Caco-2 (cell line): ENCODE measurements around the gene BTNL9. TPM values are rescaled to one million over a fixed set of nuclear protein-coding genes. Genes with fewer than 3 reads are reported as not detected.

Experiments
- BruUV-seq: library from RNA; stranded (reverse); fragments of 400-500 nt; replicated peaks from 2 replicates; lab custom pipeline; 2021; lab: Mats Ljungman, UMichigan
- CTCF ChIA-PET: fragments of 300-600 bp; sonication (Branson Sonifier 250); formaldehyde crosslinking; loops from one replicate; lab custom pipeline; 2022; ENCODE audit warnings: antibody characterized with exemption; lab: Charles Lee
- POLR2A ChIA-PET: fragments of 300-600 bp; sonication (Branson Sonifier 250); formaldehyde crosslinking; loops from one replicate; lab custom pipeline; 2022; ENCODE audit warnings: antibody characterized with exemption; lab: Charles Lee
- DNase-seq, 2 experiments: peaks; one replicate each; pipeline versions ENCODE4 v3.0.0 to v3.0.0-alpha.2; 2020 to 2022
- H3K27me3 ChIP-seq: replicated peaks from 2 replicates; pipeline ENCODE4 v1.6.0; 2011; ENCODE audit warnings: low read length; ENCODE audit not compliant: control insufficient read depth, insufficient read depth
- H3K36me3 ChIP-seq: 2 replicates; pipeline ENCODE4 v1.5.1; 2011; ENCODE audit warnings: low read length; ENCODE audit not compliant: control insufficient read depth, insufficient read depth
- H3K4me1 ChIP-seq: fragments of 250-450 bp; sonication (Bioruptor Pico); 2 replicates; pipeline ENCODE4 v1.5.1; 2020; ENCODE audit warnings: mild to moderate bottlenecking
- H3K4me3 ChIP-seq: 2 replicates; pipeline ENCODE4 v1.5.1; 2011; ENCODE audit warnings: low read depth, mild to moderate bottlenecking, control low read depth, low read length
- H3K9me3 ChIP-seq: fragments of 250-450 bp; sonication (Bioruptor Pico); 2 replicates; pipeline ENCODE4 v1.5.1; 2020; ENCODE audit warnings: mild to moderate bottlenecking, moderate library complexity
- H3K27ac Mint-ChIP-seq: one replicate; pipeline ENCODE4 v1.8.0; 2022; ENCODE audit warnings: mixed read lengths; ENCODE audit not compliant: unreplicated experiment
- H3K27me3 Mint-ChIP-seq: one replicate; pipeline ENCODE4 v1.8.0; 2022; ENCODE audit warnings: mixed read lengths; ENCODE audit not compliant: insufficient read depth, unreplicated experiment
- H3K36me3 Mint-ChIP-seq: one replicate; pipeline ENCODE4 v1.8.0; 2022; ENCODE audit warnings: mild to moderate bottlenecking, mixed read lengths; ENCODE audit not compliant: insufficient read depth, unreplicated experiment
- H3K4me1 Mint-ChIP-seq: one replicate; pipeline ENCODE4 v1.8.0; 2022; ENCODE audit warnings: low read depth, mixed read lengths; ENCODE audit not compliant: unreplicated experiment
- H3K4me3 Mint-ChIP-seq: one replicate; pipeline ENCODE4 v1.8.0; 2022; ENCODE audit warnings: mild to moderate bottlenecking, moderate library complexity, mixed read lengths; ENCODE audit not compliant: unreplicated experiment
- H3K9me3 Mint-ChIP-seq: one replicate; pipeline ENCODE4 v1.8.0; 2022; ENCODE audit warnings: mixed read lengths; ENCODE audit not compliant: unreplicated experiment
- CTCF ChIP-seq, 2 experiments: fragments of 200-600 bp in 1 of 2; IDR thresholded peaks; 1 replicate in 1 of 2; 2 replicates in 1 of 2; pipeline versions ENCODE4 v1.5.1 to v1.8.0; 2011 to 2022; ENCODE audit warnings: antibody characterized with exemption in 1 of 2, control low read depth in 1 of 2, inconsistent platforms in 1 of 2, low read depth in 1 of 2, low read length in 1 of 2, mild to moderate bottlenecking in 1 of 2, moderate library complexity in 1 of 2; ENCODE audit not compliant: insufficient read depth in 1 of 2, severe bottlenecking in 1 of 2, unreplicated experiment in 1 of 2
- intact Hi-C: fragments of 100-400 bp; cut with micrococcal nuclease; formaldehyde crosslinking; loops from one replicate; pipeline ENCODE4 v1.10.0; 2022; ENCODE audit not compliant: unreplicated experiment
- total RNA-seq: library from RNA; stranded (reverse); gene quantifications from 2 replicates; pipeline ENCODE4 v1.2.3, GENCODE V29; 2022

Gene BTNL9
- total RNA-seq, 1 experiment from 2014 or later: 8.4 TPM

- H3K27ac Mint-ChIP-seq: no peak overlapping the region
- BruUV-seq: no TSS peak
- Histone ChIP-seq H3K27me3 (no peaks in the 10 kb centered on the region), H3K36me3 (no peaks in the 10 kb centered on the region), H3K4me1 (no peaks in the 10 kb centered on the region), H3K9me3 (no peaks in the 10 kb centered on the region), H3K4me3 (no peak overlapping the region)
- no peak for DNase-seq
- H3K4me1 Mint-ChIP-seq: no peaks in the 10 kb centered on the region
- ChIA-PET CTCF (no interaction called here), POLR2A (no interaction called here)
- H3K9me3 Mint-ChIP-seq: peaks cover 12% of the 10 kb centered on the region
- H3K36me3 Mint-ChIP-seq: no peaks in the 10 kb centered on the region
- no peak overlapping the region for H3K4me3 Mint-ChIP-seq
- intact Hi-C loops: no loop called here
- H3K27me3 Mint-ChIP-seq: no peaks in the 10 kb centered on the region
- TF ChIP-seq CTCF (IDR thresholded peaks at IDR 0.05; ENCODE audit: insufficient read depth in 1 of 2, low read depth in 1 of 2, low read length in 1 of 2, severe bottlenecking in 1 of 2, unreplicated experiment in 1 of 2): no peak
Observed at GRCh38 chr5:181061645-181062044, 21.6 kb downstream of the BTNL9 start.

GRCh38 chr5:181062631-181063030 lies 22.6 kb downstream of the BTNL9 start:
- no peak overlapping the region for H3K27ac Mint-ChIP-seq
- ChIA-PET CTCF (no interaction called here), POLR2A (no interaction called here)
- H3K4me1 ChIP-seq: no peaks in the 10 kb centered on the region
- no peaks in the 10 kb centered on the region for H3K36me3 Mint-ChIP-seq
- intact Hi-C loops: no loop called here
- DNase-seq: no peak
- H3K4me1 Mint-ChIP-seq: no peaks in the 10 kb centered on the region
- H3K27me3 Mint-ChIP-seq: peaks cover under 1% of the 10 kb centered on the region
- no peak for TF ChIP-seq CTCF (IDR thresholded peaks at IDR 0.05; ENCODE audit: insufficient read depth in 1 of 2, low read depth in 1 of 2, low read length in 1 of 2, severe bottlenecking in 1 of 2, unreplicated experiment in 1 of 2)
- H3K9me3 Mint-ChIP-seq: peaks cover 17% of the 10 kb centered on the region
- H3K4me3 ChIP-seq: no peak overlapping the region
- BruUV-seq: no TSS peak
- H3K36me3 ChIP-seq: no peaks in the 10 kb centered on the region
- H3K9me3 ChIP-seq: no peaks in the 10 kb centered on the region
- no peak overlapping the region for H3K4me3 Mint-ChIP-seq
- no peaks in the 10 kb centered on the region for H3K27me3 ChIP-seq

- TF ChIP-seq CTCF (IDR thresholded peaks at IDR 0.05; ENCODE audit: insufficient read depth in 1 of 2, low read depth in 1 of 2, low read length in 1 of 2, severe bottlenecking in 1 of 2, unreplicated experiment in 1 of 2): no peak
- H3K4me1 ChIP-seq: no peaks in the 10 kb centered on the region
- no peaks in the 10 kb centered on the region for H3K36me3 ChIP-seq
- ChIA-PET CTCF (no interaction called here), POLR2A (no interaction called here)
- Mint-ChIP-seq H3K4me1 (no peaks in the 10 kb centered on the region), H3K36me3 (no peaks in the 10 kb centered on the region), H3K9me3 (peaks cover 17% of the 10 kb centered on the region), H3K27me3 (peaks cover 8% of the 10 kb centered on the region), H3K27ac (no peak overlapping the region), H3K4me3 (no peak overlapping the region)
- H3K9me3 ChIP-seq: no peaks in the 10 kb centered on the region
- H3K4me3 ChIP-seq: no peak overlapping the region
- no peak for DNase-seq
- intact Hi-C loops: no loop called here
- no peaks in the 10 kb centered on the region for H3K27me3 ChIP-seq
- no TSS peak for BruUV-seq
Observed at GRCh38 chr5:181063514-181063913, 23.4 kb downstream of the BTNL9 start.
